ENCODE data around the gene GAS7.

DNA sequence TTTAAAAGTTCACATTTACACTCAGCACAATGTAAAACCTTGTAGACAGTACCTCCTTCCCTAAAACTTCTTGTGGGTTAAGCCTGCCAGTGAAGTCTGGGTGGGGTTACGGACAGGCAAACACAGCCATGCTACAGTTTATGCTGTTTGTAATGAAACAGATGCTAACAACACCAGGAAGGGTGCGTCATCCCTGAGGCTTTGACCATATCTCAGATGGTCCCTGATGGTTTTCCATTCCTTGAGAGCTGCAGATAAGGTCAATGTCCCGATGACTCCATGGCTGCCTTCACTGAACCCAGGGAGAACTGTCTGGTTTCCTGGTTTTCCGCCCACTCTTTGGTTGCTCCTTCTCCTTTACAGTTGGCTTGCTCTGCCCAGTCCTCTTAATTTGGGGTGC is 29.1 kb downstream of the GAS7 start:
- TF ChIP-seq, protein P1, sequence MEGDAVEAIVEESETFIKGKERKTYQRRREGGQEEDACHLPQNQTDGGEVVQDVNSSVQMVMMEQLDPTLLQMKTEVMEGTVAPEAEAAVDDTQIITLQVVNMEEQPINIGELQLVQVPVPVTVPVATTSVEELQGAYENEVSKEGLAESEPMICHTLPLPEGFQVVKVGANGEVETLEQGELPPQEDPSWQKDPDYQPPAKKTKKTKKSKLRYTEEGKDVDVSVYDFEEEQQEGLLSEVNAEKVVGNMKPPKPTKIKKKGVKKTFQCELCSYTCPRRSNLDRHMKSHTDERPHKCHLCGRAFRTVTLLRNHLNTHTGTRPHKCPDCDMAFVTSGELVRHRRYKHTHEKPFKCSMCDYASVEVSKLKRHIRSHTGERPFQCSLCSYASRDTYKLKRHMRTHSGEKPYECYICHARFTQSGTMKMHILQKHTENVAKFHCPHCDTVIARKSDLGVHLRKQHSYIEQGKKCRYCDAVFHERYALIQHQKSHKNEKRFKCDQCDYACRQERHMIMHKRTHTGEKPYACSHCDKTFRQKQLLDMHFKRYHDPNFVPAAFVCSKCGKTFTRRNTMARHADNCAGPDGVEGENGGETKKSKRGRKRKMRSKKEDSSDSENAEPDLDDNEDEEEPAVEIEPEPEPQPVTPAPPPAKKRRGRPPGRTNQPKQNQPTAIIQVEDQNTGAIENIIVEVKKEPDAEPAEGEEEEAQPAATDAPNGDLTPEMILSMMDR (IDR thresholded peaks at IDR 0.05), result no peak
- no peak for TF ChIP-seq EZH2 (IDR thresholded peaks at IDR 0.05; ENCODE audit: borderline replicate concordance, insufficient read depth, low read depth, low read length, poor library complexity, severe bottlenecking)

Measured in B cell (primary cell).